ENCODE results near the gene MTHFR. TPM values are rescaled to one million over a fixed set of nuclear protein-coding genes. Genes with fewer than 3 reads are reported as not detected.

Gene MTHFR
- total RNA-seq, 2 donors from 2014 or later: 16.0 to 18.7 TPM

DNA sequence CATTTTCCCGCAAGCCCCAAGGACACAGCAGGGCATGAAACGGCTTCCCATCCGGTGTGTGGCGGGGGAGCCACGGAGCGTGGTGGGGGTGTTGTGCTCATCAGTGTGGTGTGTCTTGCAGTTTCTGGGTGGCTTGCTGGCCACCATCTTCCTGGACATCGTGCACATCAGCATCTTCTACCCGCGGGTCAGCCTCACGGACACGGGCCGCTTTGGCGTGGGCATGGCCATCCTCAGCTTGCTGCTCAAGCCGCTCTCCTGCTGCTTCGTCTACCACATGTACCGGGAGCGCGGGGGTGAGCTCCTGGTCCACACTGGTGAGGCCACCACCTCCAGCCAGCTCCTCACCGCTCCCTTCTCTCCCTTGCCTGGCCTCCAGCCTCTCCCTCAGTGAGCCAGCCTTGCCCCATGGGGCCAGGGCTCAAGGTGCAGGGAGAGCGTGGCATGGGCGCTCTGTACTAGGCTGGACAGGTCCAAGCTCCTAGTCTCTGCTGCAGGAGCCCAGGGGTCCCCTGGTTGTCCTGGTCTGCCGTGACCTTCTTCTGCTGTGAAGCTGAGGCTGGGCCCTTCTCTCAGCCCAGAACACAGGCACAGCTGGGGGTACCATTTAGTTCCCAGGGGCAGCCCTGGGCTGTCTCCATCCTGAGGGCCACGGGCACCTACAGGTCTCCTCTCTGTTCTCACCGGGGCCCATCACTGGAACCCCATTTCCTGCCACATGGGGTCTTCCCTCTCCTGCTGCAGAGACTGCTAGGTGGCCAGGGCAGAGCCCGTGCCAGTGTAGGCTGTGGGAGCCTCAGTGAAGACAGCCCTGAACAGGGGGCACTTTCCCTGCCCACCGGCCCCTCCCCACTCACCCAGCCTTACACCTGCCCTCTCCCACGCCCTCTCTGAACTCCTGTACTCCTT lies 57.2 kb downstream of the MTHFR start:
- peak; percentile 41 to 56 for ATAC-seq (replicated peaks in 1 of 2)
- H3K36me3 Mint-ChIP-seq (ENCODE audit: insufficient read depth in 2 of 2): no peaks in the 10 kb centered on the region
- peaks cover 21% of the 10 kb centered on the region for H3K4me1 Mint-ChIP-seq (ENCODE audit: low read depth)
- H3K27me3 Mint-ChIP-seq (ENCODE audit: low read depth): no peaks in the 10 kb centered on the region
- H3K4me3 Mint-ChIP-seq: no peak overlapping the region
- no peak overlapping the region for H3K27ac Mint-ChIP-seq
- H3K9me3 Mint-ChIP-seq: no peaks in the 10 kb centered on the region
- DNase-seq: no peak

GRCh38 chr1:11746795-11747487 lies 58.8 kb downstream of the MTHFR start:
- Mint-ChIP-seq H3K4me3 (no peak overlapping the region), H3K9me3 (no peaks in the 10 kb centered on the region), H3K36me3 (ENCODE audit: insufficient read depth in 2 of 2) (no peaks in the 10 kb centered on the region), H3K27ac (no peak overlapping the region), H3K4me1 (ENCODE audit: low read depth) (peaks cover 30% of the 10 kb centered on the region), H3K27me3 (ENCODE audit: low read depth) (no peaks in the 10 kb centered on the region)
- no peak for DNase-seq
- no peak for ATAC-seq (replicated peaks in 1 of 2)

DNA sequence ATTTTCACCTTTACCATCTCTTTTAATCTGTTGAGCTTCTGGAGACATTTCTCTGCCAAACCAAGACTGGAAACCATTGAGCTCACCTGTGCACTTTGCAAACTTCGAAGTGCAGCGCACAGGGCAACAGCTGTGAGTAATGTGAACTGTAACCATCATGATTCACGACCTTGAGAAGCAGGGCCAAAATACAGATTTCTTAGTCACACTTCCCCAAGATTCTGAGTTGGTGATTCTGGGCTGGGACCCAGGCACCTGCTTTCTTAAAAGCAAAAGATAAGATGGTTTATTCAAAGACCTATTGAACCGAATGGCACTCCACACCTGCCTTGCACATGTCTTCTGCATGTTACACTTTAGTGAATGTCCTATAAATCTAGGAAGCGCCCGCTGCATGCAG lies 59.7 kb downstream of the MTHFR start:
- peak overlapping the region; percentile 26 for H3K27ac Mint-ChIP-seq
- no peaks in the 10 kb centered on the region for H3K27me3 Mint-ChIP-seq (ENCODE audit: low read depth)
- no peaks in the 10 kb centered on the region for H3K36me3 Mint-ChIP-seq (ENCODE audit: insufficient read depth in 2 of 2)
- no peak overlapping the region for H3K4me3 Mint-ChIP-seq
- DNase-seq: no peak
- H3K4me1 Mint-ChIP-seq (ENCODE audit: low read depth): peaks cover 38% of the 10 kb centered on the region
- no peaks in the 10 kb centered on the region for H3K9me3 Mint-ChIP-seq
- no peak for ATAC-seq (replicated peaks in 1 of 2)

DNA sequence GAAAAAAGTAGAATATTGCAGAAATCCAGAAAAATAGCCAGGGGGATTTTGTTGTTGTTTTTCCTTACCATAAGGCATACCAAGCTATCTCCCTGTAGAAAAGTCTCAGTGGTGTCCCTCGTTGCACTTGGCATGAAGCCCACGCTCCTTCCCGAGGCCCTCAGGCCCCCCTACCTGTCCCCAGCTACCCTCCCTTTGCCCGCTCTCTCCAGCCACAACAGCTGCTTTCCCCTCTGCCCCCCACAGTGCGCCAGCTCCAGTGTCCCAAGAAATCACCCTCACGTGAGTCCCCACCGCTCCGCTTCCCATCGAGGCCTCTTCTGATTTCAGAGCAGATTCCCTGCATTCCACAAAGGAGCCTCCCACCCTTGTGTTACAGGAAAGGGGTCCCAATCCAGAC lies 61.5 kb downstream of the MTHFR start:
- no peak overlapping the region for H3K27ac Mint-ChIP-seq
- no peak overlapping the region for H3K4me3 Mint-ChIP-seq
- H3K4me1 Mint-ChIP-seq (ENCODE audit: low read depth): peaks cover 53% of the 10 kb centered on the region
- no peak for ATAC-seq (replicated peaks in 1 of 2)
- no peaks in the 10 kb centered on the region for H3K9me3 Mint-ChIP-seq
- H3K36me3 Mint-ChIP-seq (ENCODE audit: insufficient read depth in 2 of 2): no peaks in the 10 kb centered on the region
- DNase-seq: no peak
- no peaks in the 10 kb centered on the region for H3K27me3 Mint-ChIP-seq (ENCODE audit: low read depth)

- ATAC-seq (replicated peaks in 1 of 2): no peak
- no peak overlapping the region for H3K27ac Mint-ChIP-seq
- H3K4me3 Mint-ChIP-seq: no peak overlapping the region
- peaks cover 56% of the 10 kb centered on the region for H3K4me1 Mint-ChIP-seq (ENCODE audit: low read depth)
- H3K27me3 Mint-ChIP-seq (ENCODE audit: low read depth): no peaks in the 10 kb centered on the region
- H3K9me3 Mint-ChIP-seq: no peaks in the 10 kb centered on the region
- no peaks in the 10 kb centered on the region for H3K36me3 Mint-ChIP-seq (ENCODE audit: insufficient read depth in 2 of 2)
- DNase-seq: no peak
These were observed 63.7 kb downstream of the MTHFR start for GRCh38 chr1:11741919-11742558.

- Mint-ChIP-seq H3K27me3 (ENCODE audit: low read depth) (no peaks in the 10 kb centered on the region), H3K27ac (no peak overlapping the region), H3K9me3 (no peaks in the 10 kb centered on the region), H3K4me3 (peak overlapping the region in 1 of 2 donors; percentile 61), H3K4me1 (ENCODE audit: low read depth) (peaks cover 60% of the 10 kb centered on the region), H3K36me3 (ENCODE audit: insufficient read depth in 2 of 2) (no peaks in the 10 kb centered on the region)
- ATAC-seq (replicated peaks in 1 of 2) (no peak), DNase-seq (no peak)
These were observed 64.3 kb downstream of the MTHFR start for GRCh38 chr1:11741482-11741881.

DNA sequence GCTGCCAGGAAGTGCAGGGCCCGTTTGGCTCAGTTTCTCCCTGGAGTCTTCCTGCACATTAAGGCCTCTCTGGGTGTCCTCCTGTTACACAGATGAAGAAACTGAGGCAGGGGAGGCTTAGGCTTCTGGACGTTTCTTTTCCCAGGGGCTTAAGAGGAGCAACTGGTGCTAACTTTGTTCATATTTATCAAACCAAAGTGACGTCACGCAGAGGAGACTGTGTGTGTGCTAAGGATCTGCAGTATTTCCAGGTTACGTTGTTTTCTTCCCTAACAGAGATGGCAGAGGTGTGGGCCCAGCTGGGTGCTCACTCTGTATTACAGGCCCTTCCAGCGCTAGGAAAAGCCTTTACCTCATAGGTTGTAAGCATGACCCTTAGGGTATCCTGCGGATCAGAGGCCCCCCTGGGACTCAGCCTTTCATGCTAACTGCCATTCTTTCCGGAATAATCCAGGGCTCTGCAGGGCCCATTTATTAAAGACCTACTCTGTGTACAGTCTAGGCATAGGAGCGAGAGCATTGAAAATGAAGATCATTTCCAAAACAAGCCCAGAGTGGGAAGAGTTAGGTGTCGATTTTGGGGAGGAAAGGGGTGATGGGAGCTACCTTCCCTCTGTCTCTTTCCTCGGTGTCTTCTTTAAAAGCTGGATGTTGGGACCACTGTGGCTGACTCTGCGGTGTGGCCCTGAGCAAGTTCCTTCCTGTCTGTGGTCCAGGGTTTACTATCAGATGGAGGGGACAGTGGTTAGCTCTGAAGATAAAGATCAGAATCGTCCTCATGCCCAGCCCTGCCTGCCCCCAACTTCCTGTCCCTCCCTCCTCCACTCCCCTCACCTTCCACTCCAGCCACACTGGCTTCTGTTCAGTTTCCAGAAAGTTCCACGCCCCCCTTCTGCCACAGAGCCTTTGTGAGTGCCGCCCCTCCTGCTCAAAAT lies 65.2 kb downstream of the MTHFR start:
- peaks cover 50% of the 10 kb centered on the region for H3K4me1 Mint-ChIP-seq (ENCODE audit: low read depth)
- no peak overlapping the region for H3K27ac Mint-ChIP-seq
- DNase-seq: peak; percentile 41 to 42
- H3K4me3 Mint-ChIP-seq: peak overlapping the region; percentile 61 to 64
- H3K9me3 Mint-ChIP-seq: no peaks in the 10 kb centered on the region
- H3K36me3 Mint-ChIP-seq (ENCODE audit: insufficient read depth in 2 of 2): peaks cover 0 to 1% of the 10 kb centered on the region in 2 donors
- H3K27me3 Mint-ChIP-seq (ENCODE audit: low read depth): no peaks in the 10 kb centered on the region
- ATAC-seq (replicated peaks in 1 of 2): peak; percentile 45 to 47

DNA sequence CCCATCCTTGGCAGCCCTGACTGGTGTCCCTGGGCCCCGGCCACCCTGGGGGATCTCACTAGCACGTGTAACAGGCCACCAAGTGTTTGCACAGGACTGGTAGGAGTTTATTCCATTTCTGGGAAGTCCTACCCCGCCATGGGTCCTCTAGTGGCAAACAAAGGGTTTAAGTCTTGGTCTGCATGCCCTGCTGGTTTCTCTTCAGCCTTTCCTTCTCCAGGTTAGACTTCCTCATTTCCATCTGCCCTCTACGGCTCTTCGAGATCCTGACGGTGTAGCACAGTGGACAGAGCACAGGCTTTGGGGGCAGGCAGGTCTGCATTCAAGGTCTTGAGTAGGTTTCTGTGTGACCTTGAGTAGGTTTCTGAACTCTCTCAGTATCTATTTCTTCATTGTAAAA lies 67.0 kb downstream of the MTHFR start:
- Mint-ChIP-seq H3K4me1 (ENCODE audit: low read depth) (peaks cover 49% of the 10 kb centered on the region), H3K9me3 (no peaks in the 10 kb centered on the region), H3K27me3 (ENCODE audit: low read depth) (no peaks in the 10 kb centered on the region), H3K27ac (no peak overlapping the region), H3K4me3 (no peak overlapping the region), H3K36me3 (ENCODE audit: insufficient read depth in 2 of 2) (peaks cover 0 to 1% of the 10 kb centered on the region in 2 donors)
- ATAC-seq (replicated peaks in 1 of 2) (no peak), DNase-seq (no peak)

DNA sequence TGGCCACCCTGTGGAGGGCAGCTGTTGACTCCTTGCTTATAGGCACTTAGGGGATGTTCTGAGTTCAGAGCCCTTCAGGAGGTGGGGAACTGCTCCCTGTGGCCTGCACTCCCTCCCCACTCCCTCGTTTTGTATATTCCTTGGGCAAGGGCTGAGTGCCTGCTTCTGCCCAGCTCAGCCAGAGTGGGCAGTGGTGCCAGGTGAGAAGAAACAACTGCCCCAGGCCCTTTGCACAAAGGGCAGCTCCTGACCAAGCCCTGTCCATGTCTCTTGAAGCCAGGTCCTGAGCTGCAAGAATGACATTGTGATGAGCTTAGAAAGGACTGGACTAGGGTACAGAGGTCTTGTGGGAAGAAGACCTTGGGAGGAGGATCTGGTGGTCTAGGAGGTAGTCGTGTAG lies 67.7 kb downstream of the MTHFR start:
- Mint-ChIP-seq H3K9me3 (no peaks in the 10 kb centered on the region), H3K27ac (no peak overlapping the region), H3K4me3 (no peak overlapping the region), H3K36me3 (ENCODE audit: insufficient read depth in 2 of 2) (peaks cover 0 to 1% of the 10 kb centered on the region in 2 donors), H3K27me3 (ENCODE audit: low read depth) (no peaks in the 10 kb centered on the region), H3K4me1 (ENCODE audit: low read depth) (peaks cover 49% of the 10 kb centered on the region)
- ATAC-seq (replicated peaks in 1 of 2): no peak
- no peak for DNase-seq

GRCh38 chr1:11736746-11737639 lies 68.8 kb downstream of the MTHFR start:
- no peaks in the 10 kb centered on the region for H3K27me3 Mint-ChIP-seq (ENCODE audit: low read depth)
- H3K9me3 Mint-ChIP-seq: no peaks in the 10 kb centered on the region
- ATAC-seq (replicated peaks in 1 of 2) (peak; percentile 49 to 56), DNase-seq (peak; percentile 54 to 55)
- H3K4me1 Mint-ChIP-seq (ENCODE audit: low read depth): peaks cover 50% of the 10 kb centered on the region
- H3K36me3 Mint-ChIP-seq (ENCODE audit: insufficient read depth in 2 of 2): peaks cover 0 to 1% of the 10 kb centered on the region in 2 donors
- H3K27ac Mint-ChIP-seq: no peak overlapping the region
- peak overlapping the region; percentile 94 to 99 for H3K4me3 Mint-ChIP-seq

GRCh38 chr1:11735854-11736745 lies 69.7 kb downstream of the MTHFR start, which contains the start of gene AGTRAP:
AGTRAP (plus strand) TSS chr1:11736136; CDS start chr1:11736209, 73 bp downstream.
- DNase-seq (peak; percentile 89 to 93), ATAC-seq (replicated peaks in 1 of 2) (peak; percentile 89 to 90)
- H3K36me3 Mint-ChIP-seq (ENCODE audit: insufficient read depth in 2 of 2): peaks cover 0 to 1% of the 10 kb centered on the region in 2 donors
- H3K9me3 Mint-ChIP-seq: no peaks in the 10 kb centered on the region
- peaks cover 50% of the 10 kb centered on the region for H3K4me1 Mint-ChIP-seq (ENCODE audit: low read depth)
- H3K4me3 Mint-ChIP-seq: peak within 1 kb of the TSS; percentile 94 to 99
- peak within 1 kb of the TSS; percentile 82 for H3K27ac Mint-ChIP-seq
- H3K27me3 Mint-ChIP-seq (ENCODE audit: low read depth): no peaks in the 10 kb centered on the region

Data from activated T-cell treated with anti-CD3 and anti-CD28 coated beads, Interleukin-2, amount 50 U/mL, for 72 hours (primary cell).